Upper lobe of left lung (tissue), 4 donors: Measurements from ENCODE around the gene INTU.

Source experiments
- CTCF ChIP-seq, 6 experiments: fragments of 450-650 bp in 4 of 6; fragments of 200-600 bp in 2 of 6; sonication (generic) in 2 of 6; IDR thresholded peaks; one replicate each; pipeline ENCODE4 v1.5.1; 2016 to 2019; ENCODE audit warnings: antibody characterized with exemption in 6 of 6
- POLR2AphosphoS5 ChIP-seq, 2 donors: sonication (generic); formaldehyde crosslinking; IDR thresholded peaks; one replicate each; pipeline ENCODE4 v1.5.1; 2017; ENCODE audit warnings: antibody characterized with exemption in 2 of 2

GRCh38 chr4:127732623-127733328 is 100.0 kb downstream of the INTU start:
- TF ChIP-seq CTCF (IDR thresholded peaks at IDR 0.05) (peak; percentile 8 to 46 (median 35)), POLR2AphosphoS5 (IDR thresholded peaks at IDR 0.05) (no peak)
